H1 (cell line): ENCODE data around the gene RFNG. TPM values are rescaled to one million over a fixed set of nuclear protein-coding genes. Genes with fewer than 3 reads are reported as not detected.

Experiments
- CBX8 ChIP-seq: fragments of 300-800, 300-1000 bp; sonication (generic); IDR thresholded peaks from 2 replicates; pipeline ENCODE4 v1.7.1; 2016; ENCODE audit warnings: low read depth, low read length, borderline replicate concordance
- GTF2F1 ChIP-seq: IDR thresholded peaks from 2 replicates; pipeline ENCODE4 v1.6.1; 2012; ENCODE audit warnings: low read depth, low read length, improper control_type of control experiment, borderline replicate concordance
- POU5F1 ChIP-seq: IDR thresholded peaks from 2 replicates; pipeline ENCODE4 v1.6.1; 2011; ENCODE audit warnings: low read depth, mild to moderate bottlenecking, low read length, moderate library complexity
- RXRA ChIP-seq: IDR thresholded peaks from 2 replicates; pipeline ENCODE4 v1.6.1; 2011; ENCODE audit warnings: low read depth, mild to moderate bottlenecking, low read length, moderate library complexity; ENCODE audit not compliant: insufficient read depth
- polyA plus RNA-seq, 7 experiments: library from polyadenylated mRNA; depleted of rRNA in 3 of 7; stranded (reverse) in 5 of 7; unstranded in 2 of 7; fragments of >200 nt in 5 of 7; fragments of 200-250 nt in 2 of 7; gene quantifications; 1 replicate in 5 of 7; 2 replicates in 1 of 7; 4 replicates in 1 of 7; pipeline versions ENCODE4 v1.2.1 to v1.2.3, GENCODE V29; 2011 to 2013; ENCODE audit warnings: missing spikeins in 2 of 7, mixed read lengths in 2 of 7
- total RNA-seq: library from RNA; stranded (reverse); fragmentation: NEBNext Ultra II Directional; extraction: Animal tissue kit (Norgen Biotek cat#: 25700); gene quantifications from 2 replicates; pipeline ENCODE4 v1.2.1, GENCODE V29; 2021

The RFNG gene
- total and polyA plus RNA-seq, 2 of the 8 experiments (the other 6 are each of a cell fraction or from before 2014, with no cell fraction given), result 26.7 to 28.4 TPM

DNA sequence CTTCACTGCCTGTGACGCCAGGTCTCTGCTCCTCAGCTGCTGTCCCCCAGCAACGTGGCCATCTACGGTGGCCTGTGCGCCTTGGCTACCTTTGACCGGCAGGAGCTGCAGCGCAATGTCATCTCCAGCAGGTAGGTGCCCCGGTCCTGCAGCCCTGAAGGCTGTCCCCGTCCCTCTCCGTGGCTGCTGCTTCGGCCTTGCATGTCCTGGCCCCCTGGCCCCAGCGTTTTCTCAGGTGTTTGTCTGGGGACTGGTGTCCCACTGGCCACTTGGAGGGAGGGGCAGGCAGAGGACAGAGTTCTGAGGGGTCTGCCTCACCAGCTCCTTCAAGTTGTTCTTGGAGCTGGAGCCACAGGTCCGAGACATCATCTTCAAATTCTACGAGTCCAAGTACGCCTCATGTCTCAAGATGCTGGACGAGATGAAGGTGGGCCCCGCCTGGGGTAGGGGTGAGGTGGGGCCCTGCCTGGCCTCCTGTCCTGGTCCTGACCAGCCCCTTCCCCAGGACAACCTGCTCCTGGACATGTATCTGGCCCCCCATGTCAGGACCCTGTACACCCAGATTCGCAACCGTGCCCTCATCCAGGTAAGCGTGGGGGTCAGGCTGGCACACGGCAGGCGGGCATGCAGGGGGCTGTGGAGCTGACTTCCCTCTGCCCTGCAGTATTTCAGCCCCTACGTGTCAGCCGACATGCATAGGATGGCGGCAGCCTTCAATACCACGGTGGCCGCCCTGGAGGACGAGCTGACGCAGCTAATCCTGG lies 4.5 kb upstream of the RFNG start (continued):
- no peak for TF ChIP-seq POU5F1
- no peak for TF ChIP-seq RXRA
- TF ChIP-seq CBX8, result no peak
- TF ChIP-seq GTF2F1, result no peak
- TF ChIP-seq, all 59 proteins: peak for 0
